GM12801 (cell line): ENCODE results near the gene DLG1.

Experiments
- TF ChIP-seq, protein P1 (sequence below): IDR thresholded peaks from one replicate; pipeline ENCODE4 v1.5.1; 2011; ENCODE audit warnings: control low read depth; ENCODE audit not compliant: insufficient read length; ENCODE audit errors: extremely low read depth

Gene DLG1

GRCh38 chr3:197339841-197340520 lies 41.6 kb upstream of the DLG1 start:
- TF ChIP-seq, protein P1, sequence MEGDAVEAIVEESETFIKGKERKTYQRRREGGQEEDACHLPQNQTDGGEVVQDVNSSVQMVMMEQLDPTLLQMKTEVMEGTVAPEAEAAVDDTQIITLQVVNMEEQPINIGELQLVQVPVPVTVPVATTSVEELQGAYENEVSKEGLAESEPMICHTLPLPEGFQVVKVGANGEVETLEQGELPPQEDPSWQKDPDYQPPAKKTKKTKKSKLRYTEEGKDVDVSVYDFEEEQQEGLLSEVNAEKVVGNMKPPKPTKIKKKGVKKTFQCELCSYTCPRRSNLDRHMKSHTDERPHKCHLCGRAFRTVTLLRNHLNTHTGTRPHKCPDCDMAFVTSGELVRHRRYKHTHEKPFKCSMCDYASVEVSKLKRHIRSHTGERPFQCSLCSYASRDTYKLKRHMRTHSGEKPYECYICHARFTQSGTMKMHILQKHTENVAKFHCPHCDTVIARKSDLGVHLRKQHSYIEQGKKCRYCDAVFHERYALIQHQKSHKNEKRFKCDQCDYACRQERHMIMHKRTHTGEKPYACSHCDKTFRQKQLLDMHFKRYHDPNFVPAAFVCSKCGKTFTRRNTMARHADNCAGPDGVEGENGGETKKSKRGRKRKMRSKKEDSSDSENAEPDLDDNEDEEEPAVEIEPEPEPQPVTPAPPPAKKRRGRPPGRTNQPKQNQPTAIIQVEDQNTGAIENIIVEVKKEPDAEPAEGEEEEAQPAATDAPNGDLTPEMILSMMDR: no peak

- TF ChIP-seq, protein P1: no peak
These were observed 40.2 kb upstream of the DLG1 start for GRCh38 chr3:197338586-197338985.

DNA sequence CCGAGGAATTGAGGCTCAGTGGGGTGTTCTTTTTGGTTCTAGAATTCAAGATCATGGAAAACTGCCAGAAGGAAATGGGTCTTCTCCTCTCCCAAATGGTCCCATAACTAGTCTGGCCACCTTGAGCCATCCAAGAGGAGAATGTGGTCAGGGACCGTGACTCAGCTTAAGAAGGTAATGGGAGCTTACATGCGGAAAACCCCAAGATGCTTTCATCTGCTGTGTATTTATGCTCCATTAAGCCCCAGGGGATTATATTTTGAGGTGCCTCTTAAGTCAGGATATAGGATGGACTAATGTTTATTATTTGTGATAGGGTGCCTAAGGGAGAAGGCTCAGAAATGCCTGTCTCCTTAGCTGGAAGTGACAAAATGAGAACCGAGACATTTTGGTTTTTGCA lies 39.2 kb upstream of the DLG1 start:
- TF ChIP-seq, protein P1: no peak

GRCh38 chr3:197337214-197337613 lies 38.8 kb upstream of the DLG1 start:
- TF ChIP-seq, protein P1: no peak

DNA sequence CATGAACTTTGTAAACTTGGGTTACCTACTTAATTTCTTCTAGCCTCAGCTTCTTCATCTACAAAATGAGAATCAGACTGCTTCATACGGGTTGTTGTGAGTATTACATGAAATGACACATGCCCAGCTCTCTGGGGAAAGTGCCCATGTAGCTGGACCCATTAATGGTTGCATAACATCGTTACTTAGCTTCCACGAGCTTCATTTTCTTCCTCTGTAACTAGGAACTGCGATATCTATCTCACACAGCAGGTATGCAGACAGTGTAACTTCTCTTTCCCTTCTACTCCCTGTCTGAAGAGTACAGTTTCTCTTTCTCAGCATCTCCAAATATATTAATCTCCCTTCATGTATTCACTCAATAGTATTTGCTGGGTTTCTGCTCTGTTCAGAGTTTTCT lies 37.9 kb upstream of the DLG1 start:
- TF ChIP-seq, protein P1: no peak

DNA sequence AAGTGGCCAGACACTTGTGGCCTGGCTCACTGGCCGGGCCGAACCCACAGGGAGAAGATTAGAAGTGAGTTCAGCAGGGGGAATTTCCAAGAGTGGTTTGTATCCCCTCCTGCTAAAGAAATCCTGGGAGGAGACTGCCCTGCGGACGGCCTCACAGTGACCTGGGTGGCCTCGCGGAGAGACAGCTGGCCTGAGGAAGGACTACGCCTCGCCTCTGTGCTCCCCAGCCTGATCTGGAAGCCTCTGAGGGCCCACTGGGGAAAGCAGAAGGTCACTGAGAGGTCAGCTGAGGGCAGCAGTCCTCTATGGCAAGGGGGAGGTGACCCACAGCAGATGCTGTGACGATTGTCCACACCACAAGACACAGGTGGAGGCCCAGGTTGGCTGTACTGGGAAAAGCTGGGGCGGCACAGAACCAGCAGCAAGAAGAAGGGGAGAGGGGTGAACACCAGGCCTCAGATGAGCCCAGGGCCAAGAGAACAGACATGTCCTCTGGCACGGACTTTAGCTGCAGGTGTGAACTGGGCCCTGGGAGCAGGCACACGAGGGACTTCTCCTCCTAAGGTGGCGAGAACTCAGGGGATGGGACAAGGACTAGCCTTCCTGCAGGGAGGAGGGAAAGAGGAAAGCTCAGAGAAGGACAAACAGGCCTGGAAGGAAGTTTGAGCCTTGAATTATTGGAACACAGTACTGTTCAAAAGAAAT lies 37.2 kb upstream of the DLG1 start:
- TF ChIP-seq, protein P1: no peak

DNA sequence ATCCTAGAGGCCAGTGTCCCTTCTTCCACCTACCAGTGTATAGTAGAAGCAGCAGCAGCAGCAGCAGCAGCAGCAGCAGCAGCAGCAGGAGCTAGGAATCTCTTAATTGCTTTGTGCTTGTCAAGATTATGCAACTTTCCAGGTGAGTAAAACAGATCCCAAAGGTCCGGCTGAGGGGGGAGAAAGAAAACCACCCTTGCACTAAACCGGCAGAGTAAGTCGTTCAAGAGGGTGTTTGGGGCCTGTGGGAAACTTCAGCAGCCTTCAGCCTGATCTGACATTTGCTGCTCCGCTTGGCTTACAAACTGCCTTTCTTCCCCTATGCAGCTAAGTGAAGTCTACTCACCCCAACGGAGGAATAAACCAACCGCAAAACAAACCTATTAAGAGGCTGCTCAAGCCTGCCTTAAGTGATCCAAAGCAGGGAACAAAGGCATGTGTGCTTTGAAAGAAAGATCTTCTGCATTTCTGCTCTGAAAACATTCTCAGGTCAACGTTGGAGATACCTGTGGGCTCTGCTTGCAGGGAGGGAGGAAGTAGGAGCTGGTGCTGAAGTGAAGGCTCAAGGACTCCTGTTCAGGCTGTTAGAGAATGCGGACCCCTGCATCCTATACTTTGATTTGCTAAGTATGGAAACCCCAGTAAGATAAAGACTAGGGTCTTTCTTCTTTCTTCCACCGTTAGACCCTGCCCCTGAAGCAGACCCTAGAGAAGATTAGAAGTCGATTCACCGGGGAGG lies 35.7 kb upstream of the DLG1 start:
- TF ChIP-seq, protein P1: no peak
